Hypothalamus (tissue), 51 donors: ENCODE results near the gene UGT1A7.

Experiments used
- DNase-seq, 51 donors: peaks; one replicate each; lab custom pipeline; 2025; lab: John Stamatoyannopoulos, UW

The UGT1A7 gene

GRCh38 chr2:233758141-233758540 lies 76.4 kb downstream of the UGT1A7 start:
- no peak for DNase-seq

- DNase-seq: no peak
Measured at GRCh38 chr2:233758849-233759248, 77.1 kb downstream of the UGT1A7 start.

GRCh38 chr2:233760043-233760442 lies 78.3 kb downstream of the UGT1A7 start, which contains the start of gene UGT1A1:
TSS of gene UGT1A1 (plus strand) at chr2:233760270. CDS start at chr2:233760288, 18 bp downstream.
- DNase-seq: no peak

- no peak for DNase-seq
Measured at GRCh38 chr2:233761040-233761769, 79.5 kb downstream of the UGT1A7 start.

- no peak for DNase-seq
Measured at GRCh38 chr2:233764264-233764663, 82.6 kb downstream of the UGT1A7 start.

GRCh38 chr2:233764761-233765160 lies 83.1 kb downstream of the UGT1A7 start:
- DNase-seq: no peak

- no peak for DNase-seq
Measured at GRCh38 chr2:233766416-233766815, 84.7 kb downstream of the UGT1A7 start.

- no peak for DNase-seq
Measured at GRCh38 chr2:233768076-233768475, 86.4 kb downstream of the UGT1A7 start.

GRCh38 chr2:233769260-233769659 lies 87.6 kb downstream of the UGT1A7 start:
- no peak for DNase-seq

- DNase-seq: no peak
Measured at GRCh38 chr2:233772153-233772552, 90.5 kb downstream of the UGT1A7 start.

GRCh38 chr2:233772583-233772982 lies 90.9 kb downstream of the UGT1A7 start:
- no peak for DNase-seq

GRCh38 chr2:233773854-233774253 lies 92.2 kb downstream of the UGT1A7 start:
- DNase-seq: no peak

- DNase-seq: no peak
Measured at GRCh38 chr2:233775414-233775813, 93.7 kb downstream of the UGT1A7 start.

GRCh38 chr2:233778030-233778429 lies 96.3 kb downstream of the UGT1A7 start, which contains the start of gene MROH2A:
TSS of gene MROH2A (plus strand) at chr2:233778330. CDS start at chr2:233779359, 1,029 bp downstream.
- DNase-seq: no peak

GRCh38 chr2:233779722-233780121 lies 98.0 kb downstream of the UGT1A7 start:
- no peak for DNase-seq

GRCh38 chr2:233780771-233781170 lies 99.1 kb downstream of the UGT1A7 start:
- DNase-seq: no peak

GRCh38 chr2:233789554-233789953 lies 107.9 kb downstream of the UGT1A7 start:
- DNase-seq: no peak

GRCh38 chr2:233791151-233791882 lies 109.6 kb downstream of the UGT1A7 start:
- no peak for DNase-seq

GRCh38 chr2:233791883-233792329 lies 110.2 kb downstream of the UGT1A7 start:
- DNase-seq: no peak

- DNase-seq: no peak
Measured at GRCh38 chr2:233792720-233793119, 111.0 kb downstream of the UGT1A7 start.

- DNase-seq: peak in 1 of 51 donors; percentile 5
Measured at GRCh38 chr2:233793465-233794127, 111.9 kb downstream of the UGT1A7 start.
